Suprapubic skin (tissue), 4 donors: ENCODE results near the gene GADD45G.

Experiments
- POLR2A ChIP-seq, 2 donors: fragments of 450-650 bp; IDR thresholded peaks; one replicate each; pipeline ENCODE4 v1.6.1; 2017; ENCODE audit warnings: antibody characterized with exemption in 2 of 2, mild to moderate bottlenecking in 2 of 2, moderate library complexity in 2 of 2
- POLR2AphosphoS5 ChIP-seq, 3 donors: sonication (generic); formaldehyde crosslinking; IDR thresholded peaks; one replicate each; pipeline ENCODE4 v1.6.1; 2017; ENCODE audit warnings: antibody characterized with exemption in 3 of 3
- TF ChIP-seq, protein P1 (sequence below), 2 donors: fragments of 200-600 bp in 1 of 2; fragments of 450-650 bp in 1 of 2; sonication (generic) in 1 of 2; IDR thresholded peaks; one replicate each; pipeline ENCODE4 v1.5.1; 2016 to 2019; ENCODE audit warnings: antibody characterized with exemption in 2 of 2, mild to moderate bottlenecking in 1 of 2, moderate library complexity in 1 of 2

DNA sequence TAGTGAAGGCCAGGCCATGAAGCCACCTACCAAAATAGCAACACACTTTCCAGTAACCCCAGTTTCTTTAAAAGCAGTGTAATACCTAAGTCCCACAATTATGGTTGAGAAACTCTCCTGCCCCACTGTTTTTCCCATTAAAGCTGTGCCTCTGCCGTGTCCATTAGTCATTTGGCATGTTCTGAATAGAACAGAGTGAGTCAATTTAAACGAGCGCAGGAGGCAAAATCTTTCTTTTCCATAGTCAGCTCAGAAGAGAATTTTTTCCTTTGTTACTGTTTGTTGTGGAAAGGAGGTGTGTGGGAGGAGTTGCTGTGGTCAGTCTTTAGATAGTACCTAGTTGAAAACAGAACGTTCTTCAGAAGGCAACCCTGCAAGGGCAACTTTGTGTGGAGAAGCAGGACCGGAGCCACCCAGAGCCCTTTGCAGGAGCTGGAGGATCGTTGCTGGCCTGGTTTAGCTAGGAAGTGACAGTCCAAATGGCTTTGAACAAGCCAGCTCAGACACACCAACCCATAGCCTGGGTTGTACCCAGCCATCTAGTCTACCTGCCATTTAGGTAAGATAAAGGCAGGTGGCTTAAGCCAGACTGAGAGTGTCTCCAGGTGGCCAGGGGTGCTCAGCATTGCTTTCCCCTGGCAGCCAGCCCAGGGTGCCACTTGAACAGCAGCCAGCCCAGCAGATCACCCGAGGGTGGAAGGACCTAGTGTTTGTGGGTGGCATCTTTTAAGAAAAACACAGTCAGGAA is 30.4 kb downstream of the GADD45G start:
- TF ChIP-seq, protein P1, sequence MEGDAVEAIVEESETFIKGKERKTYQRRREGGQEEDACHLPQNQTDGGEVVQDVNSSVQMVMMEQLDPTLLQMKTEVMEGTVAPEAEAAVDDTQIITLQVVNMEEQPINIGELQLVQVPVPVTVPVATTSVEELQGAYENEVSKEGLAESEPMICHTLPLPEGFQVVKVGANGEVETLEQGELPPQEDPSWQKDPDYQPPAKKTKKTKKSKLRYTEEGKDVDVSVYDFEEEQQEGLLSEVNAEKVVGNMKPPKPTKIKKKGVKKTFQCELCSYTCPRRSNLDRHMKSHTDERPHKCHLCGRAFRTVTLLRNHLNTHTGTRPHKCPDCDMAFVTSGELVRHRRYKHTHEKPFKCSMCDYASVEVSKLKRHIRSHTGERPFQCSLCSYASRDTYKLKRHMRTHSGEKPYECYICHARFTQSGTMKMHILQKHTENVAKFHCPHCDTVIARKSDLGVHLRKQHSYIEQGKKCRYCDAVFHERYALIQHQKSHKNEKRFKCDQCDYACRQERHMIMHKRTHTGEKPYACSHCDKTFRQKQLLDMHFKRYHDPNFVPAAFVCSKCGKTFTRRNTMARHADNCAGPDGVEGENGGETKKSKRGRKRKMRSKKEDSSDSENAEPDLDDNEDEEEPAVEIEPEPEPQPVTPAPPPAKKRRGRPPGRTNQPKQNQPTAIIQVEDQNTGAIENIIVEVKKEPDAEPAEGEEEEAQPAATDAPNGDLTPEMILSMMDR (IDR thresholded peaks at IDR 0.05), result no peak
- TF ChIP-seq POLR2A (IDR thresholded peaks at IDR 0.05), result no peak
- TF ChIP-seq POLR2AphosphoS5 (IDR thresholded peaks at IDR 0.05), result no peak
